ENCODE results near the gene CCDC40.

The CCDC40 gene

DNA sequence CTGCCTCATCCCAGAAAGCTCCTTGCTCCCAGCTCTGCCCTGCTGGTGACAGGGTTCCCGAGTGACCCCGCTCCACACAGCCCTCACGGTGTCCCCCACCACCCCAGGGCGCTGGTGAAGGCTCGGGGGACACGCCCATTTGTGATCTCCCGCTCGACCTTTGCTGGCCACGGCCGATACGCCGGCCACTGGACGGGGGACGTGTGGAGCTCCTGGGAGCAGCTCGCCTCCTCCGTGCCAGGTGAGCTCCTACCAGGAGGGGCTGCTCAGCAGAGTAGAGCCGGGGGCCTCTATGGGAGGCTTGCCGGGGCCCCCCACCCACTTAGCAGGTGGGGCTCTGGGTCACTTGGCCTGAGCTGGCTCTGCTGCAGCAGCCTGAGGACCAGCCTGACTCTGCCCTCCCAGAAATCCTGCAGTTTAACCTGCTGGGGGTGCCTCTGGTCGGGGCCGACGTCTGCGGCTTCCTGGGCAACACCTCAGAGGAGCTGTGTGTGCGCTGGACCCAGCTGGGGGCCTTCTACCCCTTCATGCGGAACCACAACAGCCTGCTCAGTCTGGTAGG is 76.1 kb downstream of the CCDC40 start:
- no peaks in the 10 kb centered on the region for H3K27me3 ChIP-seq (replicated peaks; ENCODE audit: control insufficient read depth, insufficient read depth, low read length)
- DNase-seq (ENCODE audit: extremely low read depth, insufficient read length): no peak

DNA sequence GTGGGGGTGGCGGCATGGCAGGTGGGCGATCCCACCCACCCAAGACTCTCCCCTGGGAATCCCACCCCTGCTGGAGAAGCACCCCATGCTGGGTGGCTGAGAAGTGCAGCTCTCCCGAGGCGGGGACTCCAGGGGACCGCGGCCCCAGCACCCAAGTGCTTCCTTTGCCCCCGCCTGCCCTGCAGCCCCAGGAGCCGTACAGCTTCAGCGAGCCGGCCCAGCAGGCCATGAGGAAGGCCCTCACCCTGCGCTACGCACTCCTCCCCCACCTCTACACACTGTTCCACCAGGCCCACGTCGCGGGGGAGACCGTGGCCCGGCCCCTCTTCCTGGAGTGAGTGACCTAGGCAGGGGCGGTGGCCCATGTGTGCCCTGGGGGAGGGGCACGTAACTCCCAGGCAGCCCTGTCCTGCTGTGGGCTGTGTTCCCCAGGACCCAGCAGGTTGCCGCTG is 76.6 kb downstream of the CCDC40 start:
- DNase-seq (ENCODE audit: extremely low read depth, insufficient read length): no peak
- TF ChIP-seq, protein P1, sequence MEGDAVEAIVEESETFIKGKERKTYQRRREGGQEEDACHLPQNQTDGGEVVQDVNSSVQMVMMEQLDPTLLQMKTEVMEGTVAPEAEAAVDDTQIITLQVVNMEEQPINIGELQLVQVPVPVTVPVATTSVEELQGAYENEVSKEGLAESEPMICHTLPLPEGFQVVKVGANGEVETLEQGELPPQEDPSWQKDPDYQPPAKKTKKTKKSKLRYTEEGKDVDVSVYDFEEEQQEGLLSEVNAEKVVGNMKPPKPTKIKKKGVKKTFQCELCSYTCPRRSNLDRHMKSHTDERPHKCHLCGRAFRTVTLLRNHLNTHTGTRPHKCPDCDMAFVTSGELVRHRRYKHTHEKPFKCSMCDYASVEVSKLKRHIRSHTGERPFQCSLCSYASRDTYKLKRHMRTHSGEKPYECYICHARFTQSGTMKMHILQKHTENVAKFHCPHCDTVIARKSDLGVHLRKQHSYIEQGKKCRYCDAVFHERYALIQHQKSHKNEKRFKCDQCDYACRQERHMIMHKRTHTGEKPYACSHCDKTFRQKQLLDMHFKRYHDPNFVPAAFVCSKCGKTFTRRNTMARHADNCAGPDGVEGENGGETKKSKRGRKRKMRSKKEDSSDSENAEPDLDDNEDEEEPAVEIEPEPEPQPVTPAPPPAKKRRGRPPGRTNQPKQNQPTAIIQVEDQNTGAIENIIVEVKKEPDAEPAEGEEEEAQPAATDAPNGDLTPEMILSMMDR (IDR thresholded peaks at IDR 0.05; ENCODE audit: insufficient read depth, low read length, poor library complexity, severe bottlenecking): no peak
- H3K4me3 ChIP-seq (replicated peaks; ENCODE audit: low read depth, low read length): no peak overlapping the region
- H3K27me3 ChIP-seq (replicated peaks; ENCODE audit: control insufficient read depth, insufficient read depth, low read length): no peaks in the 10 kb centered on the region
- H3K36me3 ChIP-seq (ENCODE audit: control insufficient read depth, insufficient read depth, low read length): no peaks in the 10 kb centered on the region

More for the DNA sequence above, 76.1 kb downstream of the CCDC40 start:
- no peaks in the 10 kb centered on the region for H3K36me3 ChIP-seq (ENCODE audit: control insufficient read depth, insufficient read depth, low read length)
- TF ChIP-seq, protein P1 (IDR thresholded peaks at IDR 0.05; ENCODE audit: insufficient read depth, low read length, poor library complexity, severe bottlenecking): no peak
- H3K4me3 ChIP-seq (replicated peaks; ENCODE audit: low read depth, low read length): no peak overlapping the region

DNA sequence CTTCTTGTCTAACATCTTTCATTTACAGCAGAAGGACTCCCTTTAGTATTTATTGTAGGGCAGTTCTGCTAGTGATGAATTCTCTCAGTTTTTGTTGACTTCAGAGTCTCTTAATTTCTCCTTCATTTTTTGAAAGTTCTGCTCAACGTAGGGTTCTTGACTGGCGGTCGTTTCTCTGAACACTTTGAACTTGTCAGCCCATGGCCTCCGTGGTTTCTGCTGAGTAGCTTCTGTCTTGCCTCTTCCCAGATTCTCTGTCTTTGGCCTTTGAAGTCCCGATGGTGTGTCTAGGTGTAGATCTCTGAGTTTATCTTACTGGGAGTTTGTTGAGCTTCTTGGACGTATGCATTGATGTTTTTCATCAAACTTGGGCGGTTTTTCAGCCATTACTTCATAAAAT is 78.3 kb downstream of the CCDC40 start:
- DNase-seq (ENCODE audit: extremely low read depth, insufficient read length): no peak
- H3K27me3 ChIP-seq (replicated peaks; ENCODE audit: control insufficient read depth, insufficient read depth, low read length): no peaks in the 10 kb centered on the region
- TF ChIP-seq, protein P1 (IDR thresholded peaks at IDR 0.05; ENCODE audit: insufficient read depth, low read length, poor library complexity, severe bottlenecking): no peak
- no peak overlapping the region for H3K4me3 ChIP-seq (replicated peaks; ENCODE audit: low read depth, low read length)
- no peaks in the 10 kb centered on the region for H3K36me3 ChIP-seq (ENCODE audit: control insufficient read depth, insufficient read depth, low read length)

DNA sequence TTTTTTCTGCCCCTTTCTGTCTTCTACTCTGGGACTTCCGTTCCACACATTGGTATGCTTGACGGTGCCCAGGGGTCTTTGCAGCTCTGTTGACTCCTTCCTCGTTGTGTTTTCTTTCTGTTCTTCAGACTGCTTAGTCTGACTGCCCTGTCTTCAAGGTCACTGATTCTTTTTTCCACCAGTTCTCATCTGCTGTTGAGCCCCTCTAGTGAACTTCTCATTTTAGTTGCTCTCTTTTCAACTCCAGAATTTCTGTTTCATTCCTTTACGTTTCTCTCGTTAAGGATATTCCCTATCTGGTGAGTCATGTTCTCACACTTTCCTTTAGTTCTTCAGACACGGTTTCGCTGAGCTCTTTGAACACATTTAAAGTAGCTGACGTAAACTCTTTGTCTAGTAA is 78.7 kb downstream of the CCDC40 start:
- no peaks in the 10 kb centered on the region for H3K27me3 ChIP-seq (replicated peaks; ENCODE audit: control insufficient read depth, insufficient read depth, low read length)

DNA sequence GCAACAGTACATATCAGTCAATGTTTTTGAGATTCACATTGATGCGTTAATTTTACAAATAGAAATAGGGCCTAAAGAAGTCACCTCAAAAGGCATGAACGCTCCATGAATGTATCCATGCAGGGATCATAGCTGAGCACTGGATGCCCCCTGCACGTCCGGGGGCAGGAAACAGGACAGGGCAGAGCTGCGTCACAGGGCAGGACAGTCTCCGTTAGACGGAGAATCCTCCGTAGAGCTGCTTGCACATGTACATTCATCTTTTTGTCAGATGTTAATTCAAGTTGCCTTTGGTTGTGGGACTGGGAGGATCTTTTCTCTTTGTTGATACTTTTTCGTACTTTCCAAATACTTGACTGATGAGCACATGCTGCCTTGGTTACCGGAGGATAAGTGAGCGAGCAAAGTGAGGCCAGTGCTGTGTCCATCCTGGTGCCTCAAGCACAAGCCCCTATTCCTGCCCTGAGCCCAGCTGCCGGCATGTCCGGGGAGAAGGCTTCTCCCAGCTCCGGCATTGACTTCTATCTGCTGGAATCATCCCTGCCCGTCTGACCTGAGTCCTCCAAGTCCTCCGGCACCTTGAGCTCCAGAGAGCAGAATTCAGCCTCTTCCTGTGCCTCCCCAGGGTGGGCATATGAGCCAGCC is 80.0 kb downstream of the CCDC40 start:
- H3K4me3 ChIP-seq (replicated peaks; ENCODE audit: low read depth, low read length): no peak overlapping the region
- no peak for DNase-seq (ENCODE audit: extremely low read depth, insufficient read length)
- TF ChIP-seq, protein P1 (IDR thresholded peaks at IDR 0.05; ENCODE audit: insufficient read depth, low read length, poor library complexity, severe bottlenecking): no peak
- no peaks in the 10 kb centered on the region for H3K27me3 ChIP-seq (replicated peaks; ENCODE audit: control insufficient read depth, insufficient read depth, low read length)
- no peaks in the 10 kb centered on the region for H3K36me3 ChIP-seq (ENCODE audit: control insufficient read depth, insufficient read depth, low read length)

More for the DNA sequence above, 78.7 kb downstream of the CCDC40 start:
- TF ChIP-seq, protein P1 (IDR thresholded peaks at IDR 0.05; ENCODE audit: insufficient read depth, low read length, poor library complexity, severe bottlenecking): no peak
- no peaks in the 10 kb centered on the region for H3K36me3 ChIP-seq (ENCODE audit: control insufficient read depth, insufficient read depth, low read length)
- H3K4me3 ChIP-seq (replicated peaks; ENCODE audit: low read depth, low read length): no peak overlapping the region
- no peak for DNase-seq (ENCODE audit: extremely low read depth, insufficient read length)

Measured in GM06990 (cell line).